KMS-11 (cell line): Measurements from ENCODE around the gene FLNB.

Experiments
- H2AFZ ChIP-seq: fragments of 200-600 bp; sonication (generic); 2 replicates; pipeline ENCODE4 v1.6.1; 2016; ENCODE audit warnings: antibody characterized with exemption, mixed run types, low read depth
- H3K27ac ChIP-seq: fragments of 200-600 bp; sonication (generic); 2 replicates; pipeline ENCODE4 v1.6.1; 2016; ENCODE audit warnings: mild to moderate bottlenecking, mixed run types
- H3K27me3 ChIP-seq: fragments of 200-600 bp; sonication (generic); 2 replicates; pipeline ENCODE4 v1.6.1; 2017; ENCODE audit warnings: mild to moderate bottlenecking, low read depth, mixed run types, moderate library complexity; ENCODE audit not compliant: insufficient read depth
- H3K36me3 ChIP-seq: fragments of 200-600 bp; sonication (generic); 2 replicates; pipeline ENCODE4 v1.6.1; 2017; ENCODE audit warnings: mild to moderate bottlenecking, mixed run types; ENCODE audit not compliant: insufficient read depth
- H3K4me1 ChIP-seq: fragments of 200-600 bp; sonication (generic); 2 replicates; pipeline ENCODE4 v1.6.1; 2016; ENCODE audit warnings: mild to moderate bottlenecking, low read depth, mixed run types; ENCODE audit not compliant: poor library complexity, severe bottlenecking
- H3K4me2 ChIP-seq: fragments of 200-600 bp; sonication (generic); 2 replicates; pipeline ENCODE4 v1.7.0; 2016; ENCODE audit warnings: mild to moderate bottlenecking, mixed run types
- H3K4me3 ChIP-seq: fragments of 200-600 bp; sonication (generic); IDR thresholded peaks from 2 replicates; pipeline ENCODE4 v1.6.1; 2017; ENCODE audit warnings: low read depth, low read length, mixed read lengths; ENCODE audit not compliant: insufficient read depth
- H3K79me2 ChIP-seq: fragments of 200-600 bp; sonication (generic); 2 replicates; pipeline ENCODE4 v1.6.1; 2016; ENCODE audit warnings: low read depth, mixed run types; ENCODE audit not compliant: insufficient read depth
- H3K9ac ChIP-seq: fragments of 200-600 bp; sonication (generic); 2 replicates; pipeline ENCODE4 v1.6.1; 2016; ENCODE audit warnings: mild to moderate bottlenecking, mixed run types
- H4K20me1 ChIP-seq: fragments of 200-600 bp; sonication (generic); 2 replicates; pipeline ENCODE4 v1.6.1; 2016; ENCODE audit warnings: mild to moderate bottlenecking, mixed run types; ENCODE audit not compliant: insufficient read depth
- CTCF ChIP-seq: fragments of 200-600 bp; sonication (generic); conservative IDR thresholded peaks from 2 replicates; pipeline ENCODE4 v1.6.1; 2017; ENCODE audit warnings: low read depth, mild to moderate bottlenecking, antibody characterized with exemption, low read length, moderate library complexity, mixed read lengths

Gene FLNB

GRCh38 chr3:58192069-58192468 lies 183.8 kb downstream of the FLNB start:
- H3K27me3 ChIP-seq = no peaks in the 10 kb centered on the region
- no peak for TF ChIP-seq CTCF
- H3K27ac ChIP-seq = no peak overlapping the region
- H3K79me2 ChIP-seq = no peaks in the 10 kb centered on the region
- H4K20me1 ChIP-seq = no peaks in the 10 kb centered on the region
- no peak overlapping the region for H3K4me3 ChIP-seq
- no peak overlapping the region for H2AFZ ChIP-seq
- H3K36me3 ChIP-seq = no peaks in the 10 kb centered on the region
- H3K4me1 ChIP-seq = peaks cover 4% of the 10 kb centered on the region
- no peak overlapping the region for H3K9ac ChIP-seq
- H3K4me2 ChIP-seq = no peak overlapping the region

- Histone ChIP-seq H2AFZ (no peak overlapping the region), H3K4me1 (no peaks in the 10 kb centered on the region), H3K4me3 (no peak overlapping the region)
These were observed 185.6 kb downstream of the FLNB start for GRCh38 chr3:58193682-58194407.

GRCh38 chr3:58197588-58197987 lies 189.4 kb downstream of the FLNB start:
- Histone ChIP-seq H3K4me3 (no peak overlapping the region), H3K4me1 (no peaks in the 10 kb centered on the region), H3K36me3 (no peaks in the 10 kb centered on the region), H3K27ac (no peak overlapping the region), H4K20me1 (no peaks in the 10 kb centered on the region), H3K4me2 (no peak overlapping the region), H3K9ac (no peak overlapping the region), H3K27me3 (no peaks in the 10 kb centered on the region), H3K79me2 (no peaks in the 10 kb centered on the region), H2AFZ (no peak overlapping the region)
- TF ChIP-seq CTCF = no peak

More at GRCh38 chr3:58193682-58194407, 185.6 kb downstream of the FLNB start:
- H3K27ac ChIP-seq = no peak overlapping the region
- no peak overlapping the region for H3K9ac ChIP-seq
- H3K4me2 ChIP-seq = no peak overlapping the region
- H3K79me2 ChIP-seq = no peaks in the 10 kb centered on the region
- H3K27me3 ChIP-seq = no peaks in the 10 kb centered on the region
- no peaks in the 10 kb centered on the region for H4K20me1 ChIP-seq
- H3K36me3 ChIP-seq = no peaks in the 10 kb centered on the region
- no peak for TF ChIP-seq CTCF

GRCh38 chr3:58198362-58198761 lies 190.1 kb downstream of the FLNB start:
- H3K4me2 ChIP-seq = no peak overlapping the region

More at GRCh38 chr3:58198362-58198761, 190.1 kb downstream of the FLNB start:
- no peak overlapping the region for H2AFZ ChIP-seq
- no peak for TF ChIP-seq CTCF
- no peaks in the 10 kb centered on the region for H3K4me1 ChIP-seq
- H4K20me1 ChIP-seq = no peaks in the 10 kb centered on the region
- no peaks in the 10 kb centered on the region for H3K36me3 ChIP-seq
- no peaks in the 10 kb centered on the region for H3K79me2 ChIP-seq
- no peak overlapping the region for H3K4me3 ChIP-seq
- no peaks in the 10 kb centered on the region for H3K27me3 ChIP-seq
- H3K9ac ChIP-seq = no peak overlapping the region
- H3K27ac ChIP-seq = no peak overlapping the region
